WERI-Rb-1 (cell line): ENCODE results near the gene CYP46A1.

Source experiments
- DNase-seq: peaks from one replicate; pipeline ENCODE4 v3.0.0-alpha.2; 2020
- H3K27ac ChIP-seq: fragments of 250-450 bp; sonication (Bioruptor Pico); 2 replicates; pipeline ENCODE4 v1.5.1; 2020; ENCODE audit warnings: mild to moderate bottlenecking, moderate library complexity
- H3K27me3 ChIP-seq: fragments of 250-450 bp; sonication (Bioruptor Pico); 2 replicates; pipeline ENCODE4 v1.5.1; 2021; ENCODE audit warnings: mild to moderate bottlenecking, low read depth, moderate library complexity; ENCODE audit not compliant: insufficient read depth, severe bottlenecking
- H3K36me3 ChIP-seq: fragments of 250-450 bp; sonication (Bioruptor Pico); 2 replicates; pipeline ENCODE4 v1.5.1; 2020; ENCODE audit warnings: mild to moderate bottlenecking, moderate library complexity
- H3K4me3 ChIP-seq: 2 replicates; pipeline ENCODE4 v1.5.1; 2011; ENCODE audit warnings: low read depth, mild to moderate bottlenecking, control low read depth, low read length
- H3K9me3 ChIP-seq: fragments of 250-450 bp; sonication (Bioruptor Pico); 2 replicates; pipeline ENCODE4 v1.5.1; 2021; ENCODE audit warnings: mild to moderate bottlenecking, moderate library complexity; ENCODE audit not compliant: severe bottlenecking
- CTCF ChIP-seq: IDR thresholded peaks from 2 replicates; pipeline ENCODE4 v1.5.1; 2011; ENCODE audit warnings: low read depth, mild to moderate bottlenecking, control low read depth, inconsistent platforms, low read length

The CYP46A1 gene

GRCh38 chr14:99654235-99654985 is 29.7 kb upstream of the CYP46A1 start:
- Histone ChIP-seq H3K9me3 (no peaks in the 10 kb centered on the region), H3K36me3 (no peaks in the 10 kb centered on the region), H3K27ac (no peak overlapping the region), H3K27me3 (no peaks in the 10 kb centered on the region), H3K4me3 (no peak overlapping the region)
- TF ChIP-seq CTCF, result 0 out of 2 replicates have a peak, but pooled peaks have one; percentile 1
- peak; percentile 84 for DNase-seq

DNA sequence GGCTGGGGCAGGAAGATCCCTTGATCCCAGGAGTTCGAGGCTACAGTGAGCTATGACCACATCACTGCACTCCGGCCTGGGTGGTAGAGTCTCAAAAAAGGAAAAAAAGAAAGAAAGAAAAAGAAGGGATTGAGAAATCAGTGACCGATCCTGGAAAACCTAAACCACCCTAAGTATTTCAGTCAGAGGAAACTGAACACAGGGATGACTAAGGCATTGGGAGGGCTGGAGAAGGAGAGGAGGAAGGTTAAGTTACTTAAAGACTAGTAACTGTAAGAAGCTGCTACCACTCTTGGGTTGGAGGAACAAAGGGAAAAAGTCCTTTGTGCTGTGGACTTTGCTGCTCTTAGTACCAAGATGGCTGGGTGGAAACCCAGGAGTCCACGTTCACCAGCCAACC is 28.6 kb upstream of the CYP46A1 start:
- Histone ChIP-seq H3K36me3 (no peaks in the 10 kb centered on the region), H3K9me3 (no peaks in the 10 kb centered on the region), H3K27ac (no peak overlapping the region), H3K4me3 (no peak overlapping the region), H3K27me3 (no peaks in the 10 kb centered on the region)
- DNase-seq, result no peak
- TF ChIP-seq CTCF, result no peak

GRCh38 chr14:99656171-99656570 is 27.9 kb upstream of the CYP46A1 start:
- DNase-seq, result no peak
- H3K4me3 ChIP-seq, result no peak overlapping the region
- no peaks in the 10 kb centered on the region for H3K36me3 ChIP-seq
- TF ChIP-seq CTCF, result no peak
- no peak overlapping the region for H3K27ac ChIP-seq
- H3K27me3 ChIP-seq, result no peaks in the 10 kb centered on the region
- H3K9me3 ChIP-seq, result no peaks in the 10 kb centered on the region

- no peaks in the 10 kb centered on the region for H3K9me3 ChIP-seq
- no peaks in the 10 kb centered on the region for H3K27me3 ChIP-seq
- H3K36me3 ChIP-seq, result no peaks in the 10 kb centered on the region
- no peak overlapping the region for H3K27ac ChIP-seq
- no peak for TF ChIP-seq CTCF
- no peak overlapping the region for H3K4me3 ChIP-seq
- no peak for DNase-seq
These were observed 26.4 kb upstream of the CYP46A1 start for GRCh38 chr14:99657645-99658155.

DNA sequence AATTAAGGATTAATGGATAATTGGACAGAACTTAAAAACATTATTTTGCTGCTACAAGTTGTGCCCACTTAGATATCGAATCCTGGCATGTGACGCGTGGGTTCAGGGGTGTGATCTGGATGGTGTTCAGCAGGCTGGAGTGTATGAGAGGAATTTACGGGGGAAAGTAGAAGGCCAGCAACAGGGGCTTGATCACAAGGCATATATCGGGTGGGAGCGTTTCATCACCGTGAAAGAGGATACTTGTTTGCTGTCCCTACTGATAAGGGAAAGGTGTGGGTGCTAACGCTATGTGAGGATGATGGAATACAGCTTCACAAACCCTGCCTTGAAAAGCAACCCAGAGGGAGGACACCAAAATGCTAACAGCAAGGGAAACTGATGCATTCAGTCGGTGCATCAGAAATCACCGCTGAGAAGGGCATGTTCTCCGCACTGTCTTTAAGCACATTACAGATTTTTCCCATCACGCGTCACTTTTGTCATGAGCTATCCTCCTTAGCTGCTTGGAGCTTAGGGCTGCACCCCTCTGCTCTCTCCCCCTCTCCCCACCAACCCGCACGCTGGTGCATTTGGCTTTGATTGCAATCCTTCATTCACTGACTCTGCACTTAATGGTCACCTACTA is 25.8 kb upstream of the CYP46A1 start:
- Histone ChIP-seq H3K27me3 (no peaks in the 10 kb centered on the region), H3K9me3 (no peaks in the 10 kb centered on the region), H3K27ac (no peak overlapping the region), H3K4me3 (no peak overlapping the region), H3K36me3 (no peaks in the 10 kb centered on the region)
- no peak for TF ChIP-seq CTCF
- DNase-seq, result no peak
